ENCODE results near the gene PDE1A.
A peak's percentile ranks its signal among the peaks of the same experiment; 100 is the strongest.
"Not testable (repeated sequence)": the region's sequence is repeated elsewhere in the genome, so short reads cannot be mapped to it uniquely, and the experiment has no call there.

PDE1A gene

DNA sequence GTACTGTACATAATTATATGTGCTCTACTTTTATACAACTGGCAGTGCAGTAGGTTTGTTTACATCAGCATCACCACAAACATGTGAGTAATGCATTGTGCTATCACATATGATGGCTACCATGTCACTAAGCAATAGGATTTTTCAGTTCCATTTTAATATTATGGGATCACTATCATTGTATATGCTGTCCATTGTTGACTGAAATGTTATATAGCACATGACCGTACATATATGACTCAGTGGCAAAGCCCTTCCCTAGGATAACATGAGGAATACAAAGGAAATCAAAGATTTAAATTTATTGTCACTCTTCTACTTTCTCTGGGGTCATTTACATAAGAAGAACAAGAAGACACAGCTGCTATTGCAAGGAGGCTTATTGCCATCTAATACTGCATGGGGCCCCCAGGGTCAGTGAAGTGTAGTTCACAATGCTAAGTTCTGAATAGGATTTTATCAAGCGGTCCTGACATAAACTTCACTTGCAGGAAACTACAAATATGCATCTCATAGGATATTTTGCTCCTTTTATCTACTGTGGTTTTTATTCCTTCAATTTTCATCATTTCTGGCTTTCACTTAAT lies 21.8 kb downstream of the PDE1A start:
- FAIRE-seq: no peak

DNA sequence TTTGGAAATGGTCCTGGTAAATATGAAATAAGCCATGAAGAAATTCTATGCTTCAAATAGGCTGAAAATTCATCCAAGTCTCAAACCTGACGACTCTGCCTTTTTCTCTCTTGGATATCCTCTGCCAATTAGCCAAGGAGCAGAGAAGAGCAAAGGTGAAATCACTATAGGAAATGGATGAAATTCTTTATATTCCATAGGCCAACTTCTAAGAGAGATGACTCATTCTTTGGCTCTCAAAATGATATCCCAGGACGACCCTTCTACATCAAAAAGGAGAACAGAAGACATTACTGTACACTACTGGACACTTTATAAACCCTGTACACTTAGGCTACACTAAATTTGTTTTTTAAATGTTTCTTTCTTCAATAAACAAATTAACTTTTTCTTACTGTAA lies 22.7 kb downstream of the PDE1A start:
- FAIRE-seq: no peak

DNA sequence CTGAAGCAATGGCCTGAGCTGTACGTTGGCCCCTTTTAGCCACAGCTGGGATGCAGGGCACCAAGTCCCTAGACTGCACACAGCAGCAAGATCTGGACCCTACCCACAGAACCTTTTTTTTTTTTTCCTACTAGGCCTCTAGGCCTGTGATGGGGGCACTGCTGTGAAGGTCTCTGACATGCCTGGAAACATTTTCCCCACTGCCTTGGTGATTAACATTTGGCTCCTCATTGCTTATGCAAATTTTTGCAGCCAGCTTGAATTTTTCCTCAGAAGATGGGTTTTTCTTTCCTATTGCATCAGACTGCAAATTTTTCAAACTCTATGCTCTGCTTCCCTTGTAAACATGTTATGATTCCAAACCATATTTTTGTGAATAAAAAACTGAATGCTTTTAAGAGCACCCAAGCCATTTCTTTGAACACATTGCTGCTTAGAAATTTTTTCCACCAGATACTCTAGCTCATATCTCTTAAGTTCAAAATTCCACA lies 33.5 kb downstream of the PDE1A start:
- no peak for FAIRE-seq

DNA sequence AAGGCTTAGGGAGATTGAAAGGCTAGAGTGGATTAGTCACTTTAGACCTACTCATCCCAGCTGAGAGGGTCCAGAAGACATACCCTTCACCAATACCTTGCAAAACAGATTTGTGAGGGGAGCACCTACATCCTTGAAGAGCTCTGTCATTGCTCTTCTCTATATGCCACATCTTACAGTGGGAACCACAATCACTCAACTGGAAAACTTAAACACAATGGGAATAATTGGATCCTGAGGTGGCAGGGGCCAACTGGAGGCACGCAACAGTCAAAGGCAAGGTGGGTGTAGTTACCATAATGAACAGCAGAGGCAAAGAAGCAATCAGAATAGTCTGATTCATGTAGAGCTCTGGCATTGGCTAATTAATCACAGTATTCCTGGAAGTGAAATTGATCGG lies 35.4 kb downstream of the PDE1A start:
- no peak for FAIRE-seq

DNA sequence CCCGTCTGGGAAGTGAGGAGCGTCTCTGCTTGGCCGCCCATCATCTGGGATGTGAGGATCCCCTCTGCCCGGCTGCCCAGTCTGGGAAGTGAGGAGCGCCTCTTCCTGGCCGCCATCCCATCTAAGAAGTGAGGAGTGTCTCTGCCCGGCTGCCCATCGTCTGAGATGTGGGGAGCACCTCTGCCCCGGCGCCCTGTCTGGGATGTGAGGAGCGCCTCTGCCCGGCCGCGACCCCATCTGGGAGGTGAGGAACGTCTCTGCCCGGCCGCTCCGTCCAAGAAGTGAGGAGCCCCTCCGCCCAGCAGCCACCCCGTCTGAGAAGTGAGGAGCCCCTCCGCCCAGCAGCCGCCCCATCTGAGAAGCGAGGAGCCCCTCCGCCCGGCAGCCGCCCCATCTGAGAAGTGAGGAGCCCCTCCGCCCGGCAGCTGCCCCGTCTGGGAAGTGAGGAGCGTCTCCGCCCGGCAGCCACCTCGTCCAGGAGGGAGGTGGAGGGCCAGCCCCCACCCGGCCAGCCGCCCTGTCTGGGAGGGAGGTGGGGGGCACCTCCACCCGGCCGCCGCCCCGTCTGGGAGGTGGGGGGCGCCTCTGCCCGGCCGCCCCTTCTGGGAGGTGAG lies 40.5 kb downstream of the PDE1A start:
- FAIRE-seq: not testable (repeated sequence)

DNA sequence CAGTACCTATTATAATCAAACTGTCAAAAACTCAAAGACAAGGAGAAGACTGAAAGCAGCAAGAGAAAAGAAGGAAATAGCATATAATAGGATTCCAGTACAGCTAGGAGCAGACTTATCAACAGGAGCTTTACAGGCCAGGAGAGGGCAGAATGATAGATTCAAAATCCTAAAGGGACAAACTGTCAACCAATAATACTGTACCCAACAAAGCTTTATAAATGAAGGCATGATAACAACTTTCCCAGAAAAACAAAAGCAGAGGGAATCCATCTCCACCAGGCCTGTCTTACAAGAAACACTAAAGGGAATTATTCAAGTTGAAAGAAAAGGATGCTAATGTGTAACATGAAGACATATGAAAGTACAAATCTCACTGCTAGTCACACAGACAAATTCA lies 42.0 kb downstream of the PDE1A start:
- FAIRE-seq: no peak

DNA sequence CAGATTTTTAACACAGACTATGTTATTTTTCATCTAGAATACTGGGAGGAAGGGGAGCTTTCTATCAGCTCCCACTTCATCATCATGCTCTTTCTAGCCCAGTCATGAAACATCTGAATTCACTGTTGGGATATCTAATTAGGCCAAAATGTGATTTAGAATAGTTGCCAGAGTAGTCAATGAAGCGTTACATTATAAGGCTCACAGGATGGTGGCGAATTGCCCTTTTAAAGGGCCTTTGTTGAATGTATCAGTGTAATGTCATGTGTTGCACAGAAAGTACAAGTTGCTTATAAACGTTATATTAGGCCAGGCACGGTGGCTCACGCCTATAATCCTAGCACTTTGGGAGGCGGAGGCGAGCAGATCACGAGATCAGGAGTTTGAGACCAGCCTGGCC lies 45.6 kb downstream of the PDE1A start:
- no peak for FAIRE-seq

DNA sequence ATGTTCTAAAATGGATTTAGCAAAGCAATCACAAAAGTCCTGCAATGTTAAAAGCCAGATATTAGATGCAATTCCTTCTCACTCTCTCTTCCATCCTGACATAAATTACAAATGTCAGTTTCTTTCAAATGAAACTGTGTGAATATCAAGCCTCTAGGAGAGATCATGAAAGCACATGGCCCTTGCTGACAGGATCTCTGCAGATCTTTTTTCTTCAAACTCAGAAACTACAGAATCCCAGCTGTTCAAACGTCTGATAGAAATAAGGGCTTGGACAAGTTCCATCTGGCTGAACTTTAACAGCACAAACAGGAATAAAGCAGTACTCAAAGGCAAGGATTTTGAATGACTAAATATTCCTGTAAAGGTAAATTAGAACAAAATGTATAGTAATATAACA lies 47.6 kb downstream of the PDE1A start:
- no peak for FAIRE-seq

DNA sequence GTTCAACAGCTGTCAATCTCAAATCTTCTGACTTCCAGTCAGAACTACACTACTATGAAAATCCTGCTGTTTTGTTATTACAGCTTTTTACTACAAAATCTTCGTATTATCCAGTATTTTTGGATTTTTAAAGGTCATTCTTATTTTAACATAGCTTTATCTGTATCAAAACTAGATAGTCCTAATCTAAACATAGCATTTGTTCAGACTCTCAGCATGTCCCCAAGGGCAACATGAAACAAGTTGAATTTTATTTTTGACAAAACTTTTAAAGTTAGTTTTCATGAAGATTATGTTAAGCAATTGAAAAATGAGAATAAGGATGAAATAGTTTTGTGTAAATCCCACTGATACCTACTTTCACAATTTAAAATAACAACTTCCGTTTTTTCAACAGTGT lies 48.1 kb downstream of the PDE1A start:
- FAIRE-seq: no peak

DNA sequence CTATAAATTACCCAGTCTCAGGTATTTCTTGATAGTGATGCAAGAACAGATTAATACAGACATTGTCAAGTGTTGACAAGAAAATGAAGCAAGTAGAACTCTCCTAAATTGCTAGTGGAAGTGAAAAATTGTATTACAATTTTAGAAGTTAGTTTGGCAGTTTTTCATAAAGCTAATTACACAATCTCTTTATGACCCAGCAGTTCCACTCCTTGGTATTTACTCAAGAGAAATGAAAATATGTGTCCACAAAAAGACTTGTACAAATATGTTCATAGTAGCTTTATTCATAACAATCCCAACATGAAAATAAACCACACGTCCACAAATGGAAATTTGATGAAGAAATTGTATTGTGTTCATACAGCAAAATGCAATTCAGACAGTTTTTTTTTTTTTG lies 49.4 kb downstream of the PDE1A start:
- no peak for FAIRE-seq

DNA sequence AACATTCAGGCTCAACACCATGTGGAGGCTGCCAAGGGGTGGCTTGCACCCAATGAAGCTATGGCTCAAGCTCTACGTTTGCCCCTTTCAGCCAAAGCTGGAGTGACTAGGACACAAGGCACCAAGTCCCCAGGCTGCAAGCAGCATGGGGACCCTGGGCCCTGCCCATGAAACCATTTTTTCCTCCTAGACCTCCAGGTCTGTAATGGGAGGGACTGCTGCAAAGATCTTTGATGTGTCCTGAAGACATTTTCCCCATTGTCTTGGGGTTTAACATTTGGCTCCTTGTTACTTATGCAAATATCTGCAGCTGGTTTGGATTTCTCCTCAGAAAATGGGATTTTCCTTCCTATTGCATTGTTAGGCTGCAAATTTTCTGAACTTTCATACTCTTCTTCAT lies 51.0 kb downstream of the PDE1A start:
- no peak for FAIRE-seq

DNA sequence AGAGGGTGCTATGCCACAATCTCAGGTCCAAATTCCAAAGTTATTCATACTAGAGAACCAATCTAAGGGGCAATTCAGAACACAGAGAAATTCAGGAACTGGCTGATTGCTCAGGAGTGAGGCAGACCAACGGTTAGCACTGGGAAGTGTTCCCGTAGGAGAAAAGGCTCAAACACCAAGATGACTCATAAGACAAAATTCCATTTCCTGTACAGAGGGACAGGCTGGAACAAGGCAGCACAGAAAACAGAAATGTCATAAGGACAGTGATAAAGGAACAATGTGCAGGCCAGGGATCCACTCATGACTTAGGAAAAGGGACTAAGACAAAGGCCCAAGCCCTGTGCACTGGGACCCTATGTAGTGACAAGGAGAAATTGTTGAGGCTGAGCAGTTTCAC lies 54.2 kb downstream of the PDE1A start:
- no peak for FAIRE-seq

DNA sequence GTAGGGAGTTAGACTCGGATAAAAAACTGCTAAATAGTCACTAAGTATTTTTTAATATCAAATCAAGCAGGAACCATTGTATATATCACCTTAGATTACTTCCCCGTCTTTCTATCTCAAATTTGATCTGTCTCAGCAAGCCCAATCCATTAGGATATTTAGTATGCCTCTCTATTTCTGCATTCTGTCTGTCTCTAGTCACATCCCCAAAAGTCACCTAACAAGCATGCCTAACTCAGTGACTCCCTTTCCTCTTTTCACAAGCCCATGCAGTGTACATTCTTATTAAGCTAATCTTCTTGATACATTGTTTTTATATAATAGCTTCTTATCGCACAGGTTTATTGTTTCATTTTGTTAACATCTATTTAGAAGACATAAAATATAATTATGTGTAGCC lies 57.8 kb downstream of the PDE1A start:
- FAIRE-seq: no peak

DNA sequence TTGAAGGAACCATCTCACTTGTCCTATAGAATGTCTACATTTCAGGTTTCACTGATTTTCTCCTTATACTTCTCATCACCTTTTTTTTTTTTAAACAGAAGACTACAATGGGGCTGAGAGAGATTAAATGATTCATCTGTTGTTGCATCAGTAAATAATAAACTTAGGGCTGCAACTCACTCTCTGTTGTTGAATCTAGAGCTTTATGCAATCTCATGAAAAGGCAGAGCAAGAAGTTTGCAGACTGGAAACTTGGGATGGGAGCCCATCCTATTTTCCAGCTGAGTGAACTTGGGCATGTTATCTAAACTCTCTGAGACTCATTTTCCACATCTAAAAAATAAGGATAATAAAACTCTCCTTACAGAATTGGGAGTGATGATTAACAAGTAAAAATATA lies 58.4 kb downstream of the PDE1A start:
- FAIRE-seq: no peak

DNA sequence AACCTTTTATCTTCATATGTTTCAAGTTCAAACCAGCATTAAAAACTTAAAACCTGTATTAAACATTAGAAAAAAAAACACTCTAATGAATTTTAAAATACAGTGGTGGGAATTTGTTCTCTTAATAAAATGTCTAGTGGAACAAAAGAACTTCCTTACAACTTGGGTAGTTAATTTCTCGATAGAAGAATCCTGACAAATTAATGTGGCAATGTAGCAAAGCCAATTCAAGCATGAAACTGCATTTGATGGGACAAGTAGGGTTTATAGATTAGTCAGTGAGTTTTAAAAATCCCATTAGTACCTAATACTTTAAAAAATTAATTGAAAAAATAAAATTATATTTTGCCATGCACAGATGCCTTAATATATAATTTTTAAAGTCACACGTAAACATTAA lies 59.4 kb downstream of the PDE1A start:
- peak; percentile 81 for FAIRE-seq

DNA sequence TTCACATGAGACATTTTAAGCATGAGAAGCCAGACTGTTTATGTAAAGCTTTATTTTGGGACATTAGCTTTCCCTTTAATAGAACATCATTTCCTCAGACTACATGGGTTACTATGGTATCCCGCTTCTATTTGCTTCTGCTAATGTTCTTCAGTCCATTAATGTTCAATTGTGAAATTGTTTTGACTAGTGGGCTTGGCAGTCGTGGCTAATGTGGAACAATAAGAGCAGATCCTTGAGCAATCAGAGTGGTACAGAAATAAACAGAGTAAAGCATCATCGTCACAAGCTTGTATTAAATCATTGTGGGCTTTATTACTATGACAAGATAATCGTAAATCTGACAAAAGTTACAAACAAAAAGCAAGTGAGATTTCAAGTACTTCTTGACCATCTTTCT lies 60.2 kb downstream of the PDE1A start:
- peak; percentile 99 for FAIRE-seq

DNA sequence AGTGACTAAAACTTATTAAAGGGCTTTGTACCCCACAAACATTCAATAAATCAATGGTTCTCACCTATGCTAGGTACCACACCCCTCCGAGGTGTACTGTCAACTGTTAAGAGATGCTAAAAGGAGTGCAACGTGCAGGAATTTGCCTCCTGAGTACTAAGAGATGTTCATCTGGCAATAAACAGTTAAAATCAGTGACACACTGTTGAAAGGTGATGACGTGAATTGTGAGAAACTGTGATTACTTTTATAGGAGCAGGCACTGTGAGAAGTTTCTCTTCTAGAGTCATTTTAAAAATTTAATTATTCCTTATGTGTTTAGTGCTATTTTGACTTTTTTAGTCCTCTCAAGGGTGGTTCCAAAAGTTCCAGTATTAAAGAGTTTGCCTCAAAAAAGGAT lies 61.0 kb downstream of the PDE1A start:
- FAIRE-seq: no peak

DNA sequence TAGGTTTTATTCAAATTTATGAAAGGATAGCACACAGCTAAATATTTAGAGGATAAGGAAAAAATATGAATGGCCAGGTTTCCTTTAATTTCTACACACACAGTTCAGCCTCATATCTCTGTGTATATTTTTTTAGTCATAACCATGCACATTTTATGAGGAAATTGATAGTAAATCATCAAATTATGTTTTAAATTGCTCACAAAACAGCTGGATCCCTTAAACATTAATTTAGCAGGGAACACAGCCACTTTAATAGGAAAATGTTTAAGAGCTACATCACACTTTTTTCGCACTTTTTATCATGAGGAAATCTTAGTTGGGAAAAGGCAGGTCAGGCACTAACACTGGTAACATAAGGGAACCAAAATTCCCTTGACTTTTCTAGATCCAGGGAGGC lies 65.4 kb downstream of the PDE1A start:
- FAIRE-seq: no peak

DNA sequence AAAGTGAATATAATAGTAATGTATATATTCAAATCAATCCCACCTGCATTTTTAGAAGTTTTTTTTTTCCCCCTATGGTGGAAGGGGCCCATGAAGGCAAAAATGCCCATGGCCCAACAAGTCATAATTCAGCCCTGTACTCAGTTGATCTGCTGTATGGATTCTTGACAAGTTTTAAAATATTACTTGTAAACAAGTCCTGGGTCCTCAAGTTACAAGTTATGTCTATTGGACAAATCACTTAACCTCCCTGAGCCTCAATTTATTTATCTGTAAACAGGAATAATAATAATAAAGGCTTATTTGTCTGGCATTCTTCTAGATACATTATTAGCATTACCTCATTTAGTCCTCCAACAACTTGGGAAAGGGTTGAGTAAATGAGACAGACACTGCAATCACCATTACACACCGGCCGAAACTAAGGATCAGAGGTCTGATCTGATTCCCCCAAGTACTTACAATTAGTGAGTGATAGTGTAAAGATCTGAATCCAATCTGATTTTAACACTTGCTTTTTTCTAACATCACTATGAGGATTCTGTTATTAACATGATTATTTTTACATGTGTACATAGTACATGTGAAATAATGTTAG lies 66.1 kb downstream of the PDE1A start:
- FAIRE-seq: peak; percentile 38

DNA sequence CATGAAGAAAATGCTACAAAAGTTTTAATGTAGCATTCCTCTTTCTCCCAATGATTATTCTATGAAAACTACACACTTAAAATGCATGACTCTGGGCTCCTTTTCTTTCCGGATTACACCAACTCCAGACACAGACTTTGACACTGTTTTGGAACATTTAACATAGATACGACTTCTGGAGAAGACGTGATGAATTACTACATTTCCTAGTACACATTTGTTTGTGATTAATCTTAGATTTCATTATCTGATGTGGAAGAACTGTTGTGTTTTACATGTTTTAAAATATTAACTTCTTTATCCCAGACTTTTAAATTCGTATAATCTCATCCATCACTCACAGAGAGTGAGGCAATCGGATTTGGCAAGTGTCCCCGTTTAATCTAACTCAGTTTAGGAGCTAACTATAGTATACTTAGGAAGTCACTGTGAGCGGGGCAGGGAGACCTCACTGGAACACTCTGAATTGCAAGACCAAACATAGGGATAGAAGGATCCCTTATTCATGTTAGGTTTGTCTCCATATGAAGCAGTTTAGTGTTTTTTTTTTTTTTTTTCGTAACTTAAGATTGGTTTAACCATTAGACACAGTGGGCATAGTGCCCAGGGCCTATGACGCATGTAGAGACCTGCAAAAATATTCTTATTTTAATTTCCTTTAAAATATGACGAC lies 66.7 kb downstream of the PDE1A start:
- peak; percentile 43 for FAIRE-seq

DNA sequence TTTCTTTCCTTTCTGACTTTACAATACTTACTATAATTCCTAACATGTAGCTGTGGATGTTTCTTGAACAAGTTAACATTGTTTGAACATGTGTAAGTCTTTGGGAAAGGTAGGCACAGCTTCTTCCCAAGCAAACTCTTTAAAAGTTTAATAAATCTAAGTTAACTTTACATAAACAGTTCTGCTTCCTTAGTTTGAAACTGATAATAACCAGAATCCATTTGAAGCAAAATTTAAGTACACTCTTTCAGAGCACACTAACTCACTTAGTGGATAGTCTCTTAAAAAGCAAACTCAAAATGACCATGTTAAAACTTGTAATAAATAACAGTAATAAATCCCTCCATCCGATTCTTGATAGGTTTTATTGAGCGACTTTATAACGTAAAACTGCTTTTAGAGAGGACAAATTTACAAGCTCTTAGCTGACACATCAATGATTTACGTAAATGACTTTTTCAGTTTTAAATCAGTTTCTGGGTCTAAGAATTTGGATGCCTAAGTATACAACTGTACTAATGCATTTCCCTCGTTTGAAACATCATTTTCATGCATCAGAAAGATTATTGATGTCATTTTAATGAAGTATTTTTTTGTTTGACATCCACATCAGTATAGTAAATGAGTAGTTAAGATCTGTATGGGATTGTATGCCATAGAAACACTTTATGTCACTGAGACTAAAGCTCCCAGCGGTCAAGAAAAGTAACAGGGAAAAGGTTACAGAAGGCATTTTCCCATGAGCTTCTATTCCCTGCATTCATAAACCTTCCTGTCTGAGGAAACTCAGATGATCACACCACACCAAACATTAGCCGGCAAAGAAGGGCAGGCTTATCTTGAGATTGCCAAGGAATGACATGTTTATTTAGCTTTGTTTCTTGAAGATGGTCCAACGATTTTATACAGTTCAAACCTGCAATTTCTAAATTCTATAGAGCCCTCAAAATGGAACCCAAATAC lies 67.5 kb downstream of the PDE1A start:
- FAIRE-seq: peak; percentile 62

DNA sequence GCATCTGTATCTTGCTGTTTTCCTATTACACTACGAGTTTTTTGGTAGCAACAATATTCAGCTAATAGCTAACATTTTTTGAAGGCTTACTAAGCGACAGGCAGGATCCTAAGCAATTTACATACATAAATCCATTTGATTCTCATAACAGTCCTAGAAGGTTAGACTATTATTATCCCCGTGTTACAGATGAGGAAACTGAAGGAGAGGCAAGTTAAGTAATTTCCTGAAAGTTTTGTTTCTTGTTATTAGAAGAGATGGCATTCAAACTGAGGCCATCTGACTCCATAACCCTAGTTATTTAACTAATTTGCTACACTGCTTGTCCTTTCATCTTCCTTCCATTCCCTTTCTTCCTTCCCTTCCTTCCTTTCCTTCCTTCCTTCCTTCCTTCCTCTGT lies 68.2 kb downstream of the PDE1A start:
- FAIRE-seq: no peak

DNA sequence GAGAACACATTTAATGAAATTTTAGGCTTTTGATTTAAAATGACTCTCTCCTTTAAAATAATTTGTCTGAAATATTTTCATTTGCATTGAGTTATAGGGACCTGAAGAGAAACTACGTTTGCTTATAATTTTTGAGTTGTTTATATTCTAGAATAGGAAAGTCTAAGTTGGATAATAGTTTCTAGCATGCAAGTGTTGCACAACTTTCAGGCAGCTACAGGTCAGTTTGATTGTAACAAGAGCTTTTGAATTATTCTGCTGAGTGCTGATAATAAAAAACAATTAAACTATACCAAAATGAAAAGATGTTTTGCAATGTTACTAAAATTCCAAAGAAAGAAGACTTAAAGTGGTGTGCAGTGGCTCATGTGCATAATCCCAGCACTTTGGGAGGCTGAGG lies 71.0 kb downstream of the PDE1A start:
- FAIRE-seq: no peak

Data from islet of Langerhans (tissue), 1 donor.